BLaER1 treated with 17β-estradiol and CSF1 and Interleukin-3, amounts not matched to agents 10 nM and 100 nM (cell line): ENCODE data around the gene SPNS2.

Source experiments
- H3K27ac ChIP-seq, 11 experiments: shearing (Covaris generic); formaldehyde crosslinking; 2 replicates each; pipeline ENCODE4 v1.8.1; 2022
- H3K27me3 ChIP-seq, 11 experiments: shearing (Covaris generic); formaldehyde crosslinking; 2 replicates each; pipeline ENCODE4 v1.8.1; 2022
- H3K36me3 ChIP-seq, 11 experiments: shearing (Covaris generic); formaldehyde crosslinking; 2 replicates each; pipeline ENCODE4 v1.8.1; 2022
- H3K4me1 ChIP-seq, 10 experiments: shearing (Covaris generic); formaldehyde crosslinking; 2 replicates each; pipeline ENCODE4 v1.8.1; 2022
- H3K4me2 ChIP-seq, 11 experiments: shearing (Covaris generic); formaldehyde crosslinking; 2 replicates each; pipeline ENCODE4 v1.8.1; 2022
- H3K4me3 ChIP-seq, 10 experiments: shearing (Covaris generic); formaldehyde crosslinking; 2 replicates each; pipeline ENCODE4 v1.8.1; 2022
- H3K9ac ChIP-seq, 11 experiments: shearing (Covaris generic); formaldehyde crosslinking; 2 replicates each; pipeline ENCODE4 v1.8.1; 2022
- H3K9me3 ChIP-seq, 11 experiments: shearing (Covaris generic); formaldehyde crosslinking; replicated peaks in 1 of 11; 2 replicates each; pipeline ENCODE4 v1.8.1; 2022
- H4K20me1 ChIP-seq, 11 experiments: shearing (Covaris generic); formaldehyde crosslinking; 2 replicates each; pipeline ENCODE4 v1.8.1; 2022
- Cebpa-rat ChIP-seq, 11 experiments: shearing (Covaris generic); IDR thresholded peaks; 2 replicates each; pipeline ENCODE4 v1.8.1; 2022

The SPNS2 gene

GRCh38 chr17:4518901-4519300, 20.2 kb downstream of the SPNS2 start:
- no peaks in the 10 kb centered on the region for H4K20me1 ChIP-seq
- H3K27me3 ChIP-seq = no peaks in the 10 kb centered on the region
- peak overlapping the region in 7 of 10 experiments; percentile 3 to 55 (median 33); a peak in 11 of 20 replicates for H3K4me3 ChIP-seq
- peak overlapping the region in 10 of 11 experiments; percentile 69 to 97 (median 88); a peak in 21 of 22 replicates for H3K27ac ChIP-seq
- no peaks in the 10 kb centered on the region for H3K9me3 ChIP-seq
- no peaks in the 10 kb centered on the region for H3K36me3 ChIP-seq
- H3K4me1 ChIP-seq = peaks cover 51 to 100% (median 89%) of the 10 kb centered on the region in 10 experiments
- no peak for TF ChIP-seq Cebpa-rat (IDR thresholded peaks at IDR 0.05)
- peak overlapping the region; percentile 73 to 99 (median 93) for H3K4me2 ChIP-seq
- H3K9ac ChIP-seq = peak overlapping the region; percentile 4 to 80 (median 75); a peak in 21 of 22 replicates

- Histone ChIP-seq H4K20me1 (no peaks in the 10 kb centered on the region), H3K36me3 (no peaks in the 10 kb centered on the region), H3K9ac (peak overlapping the region; percentile 4 to 80 (median 75); a peak in 21 of 22 replicates), H3K4me3 (peak overlapping the region in 7 of 10 experiments; percentile 0 to 55 (median 33); a peak in 11 of 20 replicates), H3K9me3 (no peaks in the 10 kb centered on the region), H3K27ac (peak overlapping the region in 10 of 11 experiments; percentile 69 to 97 (median 88); a peak in 21 of 22 replicates), H3K27me3 (no peaks in the 10 kb centered on the region), H3K4me1 (peaks cover 54 to 100% (median 90%) of the 10 kb centered on the region in 10 experiments), H3K4me2 (peak overlapping the region; percentile 73 to 99 (median 93))
- TF ChIP-seq Cebpa-rat (IDR thresholded peaks at IDR 0.05) = no peak
These were observed 20.7 kb downstream of the SPNS2 start for GRCh38 chr17:4519361-4519788.

- Histone ChIP-seq H3K27ac (peak overlapping the region in 9 of 11 experiments; percentile 84 to 97 (median 88); a peak in 18 of 22 replicates), H4K20me1 (no peaks in the 10 kb centered on the region), H3K4me1 (peaks cover 54 to 100% (median 95%) of the 10 kb centered on the region in 10 experiments), H3K27me3 (no peaks in the 10 kb centered on the region), H3K36me3 (no peaks in the 10 kb centered on the region), H3K9me3 (no peaks in the 10 kb centered on the region), H3K4me2 (peak overlapping the region; percentile 73 to 99 (median 93)), H3K4me3 (peak overlapping the region in 3 of 10 experiments; percentile 3 to 44 (median 42); a peak in 3 of 20 replicates), H3K9ac (peak overlapping the region in 10 of 11 experiments; percentile 4 to 80 (median 75); a peak in 18 of 22 replicates)
- TF ChIP-seq Cebpa-rat (IDR thresholded peaks at IDR 0.05) = no peak
These were observed 21.6 kb downstream of the SPNS2 start for GRCh38 chr17:4520060-4520893.

DNA sequence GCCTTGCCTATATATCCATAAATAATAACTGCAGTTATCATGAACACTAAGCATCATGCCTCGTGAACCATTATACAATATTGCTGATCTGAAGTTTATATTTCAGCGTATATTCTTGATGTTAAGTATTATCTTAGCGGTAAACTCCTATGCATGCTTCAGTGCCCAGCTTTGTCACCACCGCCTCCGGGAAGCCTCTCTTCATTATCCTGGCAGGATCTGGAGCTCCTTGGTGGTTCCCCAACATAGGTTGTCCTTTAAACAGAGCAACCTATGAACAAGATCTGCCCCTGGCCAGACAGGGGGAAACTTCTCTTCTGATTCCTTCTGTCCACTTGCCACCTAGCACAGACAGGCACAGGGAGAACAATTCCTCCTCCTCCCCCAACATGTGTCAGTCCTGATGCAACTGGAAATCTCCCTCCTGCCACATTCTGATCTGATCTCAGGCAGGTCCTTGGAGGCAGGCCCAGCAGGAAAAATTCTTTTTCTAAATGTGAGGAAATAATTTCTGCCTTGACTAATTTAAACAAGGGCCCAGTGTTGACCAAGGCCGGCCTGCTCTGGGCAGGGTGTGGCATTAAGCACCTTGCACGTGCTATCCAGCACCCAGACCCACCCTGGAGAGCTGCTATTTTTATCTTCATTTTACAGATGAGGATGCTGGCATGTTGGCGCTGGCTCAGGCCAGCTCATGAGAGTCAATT, 22.4 kb downstream of the SPNS2 start:
- no peaks in the 10 kb centered on the region for H3K27me3 ChIP-seq
- no peaks in the 10 kb centered on the region for H4K20me1 ChIP-seq
- H3K4me1 ChIP-seq = peaks cover 56 to 100% (median 90%) of the 10 kb centered on the region in 10 experiments
- H3K36me3 ChIP-seq = no peaks in the 10 kb centered on the region
- no peaks in the 10 kb centered on the region for H3K9me3 ChIP-seq
- peak overlapping the region in 10 of 11 experiments; percentile 77 to 99 (median 94); a peak in 18 of 22 replicates for H3K4me2 ChIP-seq
- H3K27ac ChIP-seq = peak overlapping the region in 8 of 11 experiments; percentile 22 to 97 (median 91); a peak in 15 of 22 replicates
- TF ChIP-seq Cebpa-rat (IDR thresholded peaks at IDR 0.05) = no peak
- H3K4me3 ChIP-seq = peak overlapping the region in 3 of 10 experiments; percentile 49 to 57 (median 54); a peak in 3 of 20 replicates
- peak overlapping the region in 7 of 11 experiments; percentile 21 to 85 (median 81); a peak in 12 of 22 replicates for H3K9ac ChIP-seq

DNA sequence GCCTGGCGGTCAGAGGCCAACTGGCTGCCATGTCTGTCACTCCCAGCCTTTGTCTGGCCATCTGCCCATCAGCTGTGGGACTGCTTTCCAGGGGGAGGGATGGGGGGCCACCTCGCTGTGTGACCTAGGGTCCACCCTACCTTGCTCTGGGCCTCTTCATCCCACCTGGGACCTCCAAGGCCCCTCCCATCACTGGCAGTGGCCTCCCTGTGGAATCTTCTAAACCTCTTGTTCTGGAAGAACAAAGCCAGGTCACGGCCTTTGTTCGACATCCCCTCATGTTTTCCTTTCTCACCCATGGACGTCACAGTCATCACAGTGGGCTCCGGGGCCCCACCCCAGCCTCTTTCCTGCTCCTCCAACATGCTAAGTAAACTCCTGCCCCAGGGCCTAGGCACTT, 24.0 kb downstream of the SPNS2 start:
- Histone ChIP-seq H4K20me1 (no peaks in the 10 kb centered on the region), H3K9me3 (no peaks in the 10 kb centered on the region), H3K4me3 (peak overlapping the region in 8 of 10 experiments; percentile 0 to 57 (median 50); a peak in 14 of 20 replicates), H3K27me3 (no peaks in the 10 kb centered on the region; a peak in 1 of 22 replicates), H3K27ac (peak overlapping the region in 10 of 11 experiments; percentile 2 to 97 (median 88); a peak in 19 of 22 replicates), H3K9ac (peak overlapping the region in 10 of 11 experiments; percentile 28 to 85 (median 78); a peak in 18 of 22 replicates), H3K4me1 (peaks cover 52 to 94% (median 87%) of the 10 kb centered on the region in 10 experiments), H3K4me2 (peak overlapping the region; percentile 57 to 99 (median 93)), H3K36me3 (no peaks in the 10 kb centered on the region)
- TF ChIP-seq Cebpa-rat (IDR thresholded peaks at IDR 0.05) = no peak

DNA sequence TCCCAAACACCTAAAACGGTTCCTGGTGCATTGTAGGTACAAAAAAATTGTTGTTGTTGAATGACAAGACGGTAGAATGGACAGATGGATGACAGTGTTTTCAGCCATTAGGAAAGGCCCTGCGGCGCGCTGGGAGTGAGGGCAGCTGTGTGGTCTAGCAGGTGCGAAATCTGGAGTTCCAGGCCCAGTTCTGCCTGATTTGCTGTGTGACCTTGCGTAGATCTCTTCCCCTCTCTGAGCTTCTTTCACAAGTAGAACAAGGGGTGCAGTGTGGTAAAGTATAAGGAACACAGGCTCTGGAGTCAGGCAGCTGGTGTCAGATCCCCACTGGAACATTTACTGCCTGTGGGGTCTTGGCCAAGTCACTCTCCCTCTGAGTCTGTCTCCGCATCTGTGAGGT, 25.3 kb downstream of the SPNS2 start:
- H3K4me2 ChIP-seq = peak overlapping the region; percentile 57 to 99 (median 93); a peak in 21 of 22 replicates
- TF ChIP-seq Cebpa-rat (IDR thresholded peaks at IDR 0.05) = no peak
- peak overlapping the region in 5 of 10 experiments; percentile 0 to 57 (median 54); a peak in 5 of 20 replicates for H3K4me3 ChIP-seq
- peak overlapping the region in 9 of 11 experiments; percentile 58 to 97 (median 88); a peak in 18 of 22 replicates for H3K27ac ChIP-seq
- no peaks in the 10 kb centered on the region for H3K36me3 ChIP-seq
- H3K9me3 ChIP-seq = no peaks in the 10 kb centered on the region
- peak overlapping the region in 10 of 11 experiments; percentile 28 to 85 (median 78); a peak in 17 of 22 replicates for H3K9ac ChIP-seq
- H4K20me1 ChIP-seq = no peaks in the 10 kb centered on the region
- H3K27me3 ChIP-seq = no peaks in the 10 kb centered on the region; a peak in 1 of 22 replicates
- peaks cover 41 to 94% (median 88%) of the 10 kb centered on the region in 10 experiments for H3K4me1 ChIP-seq

DNA sequence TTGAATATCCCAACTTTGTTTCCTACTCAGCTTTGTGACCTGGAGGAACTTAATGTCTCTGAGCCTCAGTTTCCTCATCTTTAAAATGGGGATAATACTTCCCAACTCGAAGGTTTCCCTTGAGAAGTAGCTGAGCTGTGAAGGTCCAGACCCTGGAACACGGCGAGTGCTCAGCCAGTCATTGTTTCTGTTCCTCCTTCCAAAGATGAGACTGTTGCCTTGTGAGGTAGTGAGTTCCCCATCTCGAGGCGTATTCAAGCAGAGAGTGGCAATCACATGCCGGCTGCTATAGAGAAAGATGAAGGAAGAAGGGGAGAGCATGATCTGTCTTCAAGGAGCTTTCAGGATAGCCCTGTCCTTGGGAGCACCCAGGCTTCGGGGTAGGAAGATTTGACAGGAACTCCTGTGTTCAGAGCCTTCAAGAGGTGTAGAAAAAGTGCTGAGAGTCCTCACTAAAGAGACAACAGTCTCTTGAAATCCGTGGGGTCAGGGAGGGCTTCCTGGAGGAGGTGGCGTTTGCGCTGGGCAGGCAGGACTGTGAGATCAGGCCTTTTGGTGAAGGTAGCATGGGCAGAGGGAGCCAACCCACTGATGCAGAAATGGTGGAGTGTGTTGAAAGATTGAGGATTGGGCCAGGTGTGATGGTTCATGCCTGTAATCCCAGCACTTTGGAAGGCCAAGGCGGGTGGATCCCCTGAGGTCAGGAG, 27.2 kb downstream of the SPNS2 start:
- Histone ChIP-seq H3K9me3 (no peaks in the 10 kb centered on the region), H3K4me1 (peaks cover 26 to 89% (median 84%) of the 10 kb centered on the region in 10 experiments), H3K27me3 (no peaks in the 10 kb centered on the region; a peak in 1 of 22 replicates), H3K36me3 (no peaks in the 10 kb centered on the region), H3K4me2 (peak overlapping the region in 2 of 11 experiments; percentile 33 to 44; a peak in 4 of 22 replicates), H3K27ac (peak overlapping the region in 7 of 11 experiments; percentile 86 to 97 (median 94); a peak in 12 of 22 replicates), H4K20me1 (no peaks in the 10 kb centered on the region; a peak in 1 of 22 replicates), H3K4me3 (no peak overlapping the region), H3K9ac (peak overlapping the region in 3 of 11 experiments; percentile 70 to 85 (median 81); a peak in 2 of 22 replicates)
- TF ChIP-seq Cebpa-rat (IDR thresholded peaks at IDR 0.05) = no peak

DNA sequence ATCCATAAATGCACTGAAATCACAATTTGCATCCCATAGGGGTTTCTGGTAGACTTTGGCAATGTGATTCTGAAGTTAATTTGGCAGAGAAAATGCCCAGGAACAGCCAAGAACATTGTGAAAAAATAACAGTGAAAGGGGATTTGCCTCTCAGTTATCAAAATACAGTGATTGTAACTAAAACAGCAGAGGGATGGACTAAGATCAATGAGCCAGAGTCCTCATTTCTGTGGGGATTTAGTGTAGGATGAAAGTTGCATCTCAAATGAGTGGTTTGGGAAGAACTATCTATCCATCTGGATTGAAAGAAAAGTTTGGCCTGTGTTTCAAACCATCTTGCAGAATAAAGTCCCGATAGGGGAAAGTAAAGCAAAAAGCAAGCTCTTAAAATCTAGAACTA, 28.5 kb downstream of the SPNS2 start:
- Histone ChIP-seq H3K9me3 (no peaks in the 10 kb centered on the region), H3K4me3 (no peak overlapping the region), H3K4me1 (peaks cover 35 to 89% (median 84%) of the 10 kb centered on the region in 10 experiments), H3K4me2 (peak overlapping the region in 4 of 11 experiments; percentile 6 to 31 (median 26); a peak in 4 of 22 replicates), H3K9ac (no peak overlapping the region; a peak in 1 of 22 replicates), H4K20me1 (no peaks in the 10 kb centered on the region; a peak in 1 of 22 replicates), H3K36me3 (no peaks in the 10 kb centered on the region), H3K27me3 (no peaks in the 10 kb centered on the region; a peak in 1 of 22 replicates), H3K27ac (peak overlapping the region in 4 of 11 experiments; percentile 22 to 53 (median 38); a peak in 4 of 22 replicates)
- no peak for TF ChIP-seq Cebpa-rat (IDR thresholded peaks at IDR 0.05)
